ENCODE results near the gene MGMT.

DNA sequence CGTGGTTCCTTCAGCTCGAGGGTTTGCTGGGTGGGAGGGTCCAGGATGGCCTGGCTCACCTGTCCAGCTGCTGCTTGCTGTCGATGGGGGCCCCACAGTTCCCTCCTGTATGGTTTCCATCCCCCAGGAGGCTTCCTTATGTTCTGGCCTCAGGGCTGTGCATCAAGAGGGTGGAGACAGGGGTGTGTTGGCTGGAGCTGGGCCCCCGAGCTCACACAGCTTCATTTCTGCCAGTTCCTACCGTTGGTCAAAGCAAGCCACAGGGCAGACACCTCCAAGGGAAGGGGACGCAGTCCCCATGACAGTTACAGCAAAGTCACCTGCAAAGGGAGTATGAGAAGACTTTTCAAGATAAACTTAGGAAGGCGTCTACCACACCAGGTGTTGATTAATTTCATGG is 340.2 kb downstream of the MGMT start:
- TF ChIP-seq, protein P1, sequence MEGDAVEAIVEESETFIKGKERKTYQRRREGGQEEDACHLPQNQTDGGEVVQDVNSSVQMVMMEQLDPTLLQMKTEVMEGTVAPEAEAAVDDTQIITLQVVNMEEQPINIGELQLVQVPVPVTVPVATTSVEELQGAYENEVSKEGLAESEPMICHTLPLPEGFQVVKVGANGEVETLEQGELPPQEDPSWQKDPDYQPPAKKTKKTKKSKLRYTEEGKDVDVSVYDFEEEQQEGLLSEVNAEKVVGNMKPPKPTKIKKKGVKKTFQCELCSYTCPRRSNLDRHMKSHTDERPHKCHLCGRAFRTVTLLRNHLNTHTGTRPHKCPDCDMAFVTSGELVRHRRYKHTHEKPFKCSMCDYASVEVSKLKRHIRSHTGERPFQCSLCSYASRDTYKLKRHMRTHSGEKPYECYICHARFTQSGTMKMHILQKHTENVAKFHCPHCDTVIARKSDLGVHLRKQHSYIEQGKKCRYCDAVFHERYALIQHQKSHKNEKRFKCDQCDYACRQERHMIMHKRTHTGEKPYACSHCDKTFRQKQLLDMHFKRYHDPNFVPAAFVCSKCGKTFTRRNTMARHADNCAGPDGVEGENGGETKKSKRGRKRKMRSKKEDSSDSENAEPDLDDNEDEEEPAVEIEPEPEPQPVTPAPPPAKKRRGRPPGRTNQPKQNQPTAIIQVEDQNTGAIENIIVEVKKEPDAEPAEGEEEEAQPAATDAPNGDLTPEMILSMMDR (IDR thresholded peaks at IDR 0.05; ENCODE audit: low read length), result no peak
- TF ChIP-seq EZH2 (IDR thresholded peaks at IDR 0.05; ENCODE audit: borderline replicate concordance, low read length), result no peak

Measured in OCI-LY1 (cell line).